IPS-18a (cell line): ENCODE results near the gene BAHD1.
A peak's percentile ranks its signal among the peaks of the same experiment; 100 is the strongest.

Experiments
- H3K27ac ChIP-seq: one replicate; pipeline ENCODE4 v1.5.1; 2013; ENCODE audit warnings: low read length
- H3K27me3 ChIP-seq: one replicate; pipeline ENCODE4 v1.6.1; 2013; ENCODE audit warnings: mild to moderate bottlenecking, low read length; ENCODE audit not compliant: control insufficient read depth, insufficient read depth
- H3K36me3 ChIP-seq: one replicate; pipeline ENCODE4 v1.6.1; 2013; ENCODE audit warnings: low read depth, low read length; ENCODE audit not compliant: control insufficient read depth
- H3K4me1 ChIP-seq: one replicate; pipeline ENCODE4 v1.6.1; 2013; ENCODE audit warnings: low read depth, low read length; ENCODE audit not compliant: control insufficient read depth
- H3K4me3 ChIP-seq: one replicate; pipeline ENCODE4 v1.5.1; 2013; ENCODE audit warnings: low read length
- H3K9ac ChIP-seq: one replicate; pipeline ENCODE4 v1.6.1; 2013; ENCODE audit warnings: mild to moderate bottlenecking, low read length, moderate library complexity
- H3K9me3 ChIP-seq: one replicate; pipeline ENCODE4 v1.6.1; 2013; ENCODE audit warnings: low read depth, low read length; ENCODE audit not compliant: control insufficient read depth

BAHD1 gene

GRCh38 chr15:40495516-40495915 lies 54.8 kb downstream of the BAHD1 start:
- Histone ChIP-seq H3K27me3 (no peaks in the 10 kb centered on the region), H3K4me3 (no peak overlapping the region), H3K27ac (no peak overlapping the region), H3K9me3 (no peaks in the 10 kb centered on the region), H3K4me1 (no peaks in the 10 kb centered on the region), H3K36me3 (no peaks in the 10 kb centered on the region), H3K9ac (no peak overlapping the region)

GRCh38 chr15:40498418-40498817 lies 57.7 kb downstream of the BAHD1 start:
- Histone ChIP-seq H3K36me3 (no peaks in the 10 kb centered on the region), H3K9me3 (no peaks in the 10 kb centered on the region), H3K4me1 (no peaks in the 10 kb centered on the region), H3K4me3 (no peak overlapping the region), H3K27ac (no peak overlapping the region), H3K27me3 (no peaks in the 10 kb centered on the region), H3K9ac (no peak overlapping the region)

- Histone ChIP-seq H3K36me3 (no peaks in the 10 kb centered on the region), H3K9me3 (no peaks in the 10 kb centered on the region), H3K9ac (no peak overlapping the region), H3K4me3 (no peak overlapping the region), H3K27ac (no peak overlapping the region), H3K4me1 (no peaks in the 10 kb centered on the region), H3K27me3 (no peaks in the 10 kb centered on the region)
Measured at GRCh38 chr15:40498891-40499290, 58.1 kb downstream of the BAHD1 start.

DNA sequence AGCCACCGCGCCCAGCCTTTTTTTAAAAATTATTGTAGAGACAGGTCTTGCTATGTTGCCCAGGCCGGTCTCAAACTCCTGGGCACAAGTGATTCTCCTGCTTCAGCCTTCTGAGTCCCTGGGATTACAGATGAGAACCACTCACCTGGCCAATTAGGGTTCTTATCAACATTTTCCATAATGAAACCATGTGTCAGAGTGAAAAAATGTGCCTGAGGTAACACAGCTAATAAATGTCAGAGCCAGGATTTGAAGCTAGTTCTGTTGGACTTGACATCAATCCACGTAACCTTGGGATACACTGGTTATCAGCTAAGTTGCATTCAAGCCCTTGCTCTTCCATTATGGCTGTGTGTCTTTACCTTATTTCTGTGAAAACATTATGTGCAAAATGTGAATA lies 59.2 kb downstream of the BAHD1 start:
- no peaks in the 10 kb centered on the region for H3K27me3 ChIP-seq
- H3K27ac ChIP-seq, result no peak overlapping the region
- H3K9me3 ChIP-seq, result no peaks in the 10 kb centered on the region
- no peak overlapping the region for H3K9ac ChIP-seq
- H3K36me3 ChIP-seq, result no peaks in the 10 kb centered on the region
- no peaks in the 10 kb centered on the region for H3K4me1 ChIP-seq
- no peak overlapping the region for H3K4me3 ChIP-seq

DNA sequence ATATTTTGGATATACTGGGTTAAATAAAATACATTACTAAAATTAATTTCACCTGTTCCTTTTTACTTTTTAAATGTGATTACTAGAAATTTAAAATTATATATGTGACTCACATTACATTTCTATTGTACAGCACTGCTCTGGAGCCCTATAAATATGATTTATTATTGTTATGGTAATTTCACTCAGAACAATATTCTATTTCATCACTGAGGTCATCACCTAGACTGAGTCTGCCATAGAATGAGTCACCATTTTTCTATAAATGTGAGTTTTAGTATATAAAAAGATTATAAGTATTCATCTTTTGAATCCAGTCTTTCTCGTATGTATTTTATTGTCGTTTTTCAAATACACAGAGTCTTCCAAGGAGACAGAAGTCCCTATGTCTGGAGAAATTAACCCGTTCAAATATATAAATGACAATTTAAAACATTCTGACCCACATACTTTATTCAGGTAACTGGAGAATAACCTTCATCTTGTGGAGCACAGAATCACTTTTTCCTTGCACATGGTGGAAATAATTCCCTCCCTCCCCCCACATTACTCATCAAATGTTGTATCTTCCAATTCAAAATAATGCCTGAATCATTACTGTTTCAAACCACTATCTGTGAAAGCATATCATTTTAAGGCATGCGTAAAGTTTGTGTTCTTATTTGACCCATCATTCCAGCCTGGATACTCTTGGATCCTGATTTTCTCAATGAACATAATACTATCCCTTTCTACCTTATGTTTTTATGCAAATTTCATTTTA lies 60.0 kb downstream of the BAHD1 start:
- Histone ChIP-seq H3K27me3 (no peaks in the 10 kb centered on the region), H3K9ac (no peak overlapping the region), H3K4me3 (no peak overlapping the region), H3K36me3 (no peaks in the 10 kb centered on the region), H3K27ac (no peak overlapping the region), H3K4me1 (no peaks in the 10 kb centered on the region), H3K9me3 (no peaks in the 10 kb centered on the region)

DNA sequence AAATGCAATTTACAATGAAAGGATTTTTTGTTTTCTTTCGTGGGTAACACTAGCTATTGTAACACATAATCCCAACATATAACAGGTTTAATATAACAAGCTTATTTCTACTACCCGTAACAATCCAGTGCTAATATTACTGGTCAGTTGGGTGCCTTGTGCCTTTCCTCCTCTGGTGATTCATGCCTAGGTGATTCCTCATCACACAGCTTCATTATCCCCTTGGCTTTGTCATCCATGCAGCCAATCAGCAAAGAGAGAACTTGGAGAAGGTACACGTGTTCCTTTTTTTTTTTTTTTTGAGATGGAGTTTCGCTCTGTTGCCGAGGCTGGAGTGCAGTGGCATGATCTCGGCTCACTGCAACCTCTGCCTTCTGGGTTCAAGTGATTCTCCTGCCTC lies 60.7 kb downstream of the BAHD1 start:
- Histone ChIP-seq H3K27me3 (peaks cover 5% of the 10 kb centered on the region), H3K27ac (no peak overlapping the region), H3K4me3 (no peak overlapping the region), H3K4me1 (no peaks in the 10 kb centered on the region), H3K9me3 (no peaks in the 10 kb centered on the region), H3K36me3 (no peaks in the 10 kb centered on the region), H3K9ac (no peak overlapping the region)

GRCh38 chr15:40506964-40507571 lies 66.3 kb downstream of the BAHD1 start:
- H3K9me3 ChIP-seq, result no peaks in the 10 kb centered on the region
- peaks cover 10% of the 10 kb centered on the region for H3K4me1 ChIP-seq
- H3K9ac ChIP-seq, result no peak overlapping the region
- H3K27ac ChIP-seq, result no peak overlapping the region
- H3K36me3 ChIP-seq, result no peaks in the 10 kb centered on the region
- H3K4me3 ChIP-seq, result peak overlapping the region; percentile 43
- H3K27me3 ChIP-seq, result peaks cover 47% of the 10 kb centered on the region

DNA sequence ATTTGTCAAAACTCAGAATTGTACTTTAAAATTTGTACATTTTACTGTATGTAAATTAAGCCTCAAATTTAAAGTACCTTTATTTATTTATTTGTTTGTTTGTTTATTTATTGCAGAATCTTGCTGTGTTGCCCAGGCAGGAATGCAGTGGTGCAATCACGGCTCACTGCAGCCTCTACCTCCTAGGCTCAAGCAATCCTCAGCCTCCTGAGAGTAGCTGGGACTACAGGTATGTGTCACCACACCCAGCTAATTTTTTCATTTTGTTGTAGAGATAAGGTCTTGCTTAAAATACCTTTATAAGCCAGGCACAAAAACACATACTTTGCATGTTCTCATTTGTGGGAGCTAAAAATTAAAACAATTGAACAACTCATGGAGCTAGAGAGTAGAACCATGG lies 67.5 kb downstream of the BAHD1 start:
- no peaks in the 10 kb centered on the region for H3K36me3 ChIP-seq
- H3K9ac ChIP-seq, result no peak overlapping the region
- H3K4me3 ChIP-seq, result no peak overlapping the region
- peaks cover 10% of the 10 kb centered on the region for H3K4me1 ChIP-seq
- peaks cover 59% of the 10 kb centered on the region for H3K27me3 ChIP-seq
- H3K27ac ChIP-seq, result no peak overlapping the region
- H3K9me3 ChIP-seq, result no peaks in the 10 kb centered on the region

- H3K4me1 ChIP-seq, result peaks cover 10% of the 10 kb centered on the region
- no peak overlapping the region for H3K27ac ChIP-seq
- no peak overlapping the region for H3K9ac ChIP-seq
- H3K9me3 ChIP-seq, result no peaks in the 10 kb centered on the region
- H3K4me3 ChIP-seq, result no peak overlapping the region
- H3K27me3 ChIP-seq, result peaks cover 61% of the 10 kb centered on the region
- no peaks in the 10 kb centered on the region for H3K36me3 ChIP-seq
Measured at GRCh38 chr15:40510201-40510600, 69.4 kb downstream of the BAHD1 start.

DNA sequence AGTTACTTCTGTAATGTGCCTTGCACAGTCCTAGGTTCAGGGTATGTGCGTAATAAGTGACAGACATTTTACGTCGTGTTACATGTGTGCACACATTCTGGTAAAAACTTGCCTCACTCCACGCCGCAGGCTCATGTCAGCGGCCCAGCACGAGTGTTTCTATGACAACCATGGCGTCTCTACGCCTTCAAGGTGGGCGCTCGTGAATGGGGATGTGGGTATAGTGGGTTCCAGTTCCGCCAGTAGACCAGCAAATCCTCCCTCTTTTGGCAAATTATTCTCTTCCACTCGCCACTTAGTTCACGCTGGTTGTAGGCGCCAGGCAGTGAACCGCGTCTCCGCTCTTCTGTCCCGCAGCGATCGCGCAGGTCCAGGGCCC lies 70.3 kb downstream of the BAHD1 start:
- no peak overlapping the region for H3K27ac ChIP-seq
- H3K9ac ChIP-seq, result peak overlapping the region; percentile 39
- no peaks in the 10 kb centered on the region for H3K36me3 ChIP-seq
- H3K9me3 ChIP-seq, result no peaks in the 10 kb centered on the region
- peaks cover 60% of the 10 kb centered on the region for H3K27me3 ChIP-seq
- peaks cover 10% of the 10 kb centered on the region for H3K4me1 ChIP-seq
- H3K4me3 ChIP-seq, result peak overlapping the region; percentile 55

DNA sequence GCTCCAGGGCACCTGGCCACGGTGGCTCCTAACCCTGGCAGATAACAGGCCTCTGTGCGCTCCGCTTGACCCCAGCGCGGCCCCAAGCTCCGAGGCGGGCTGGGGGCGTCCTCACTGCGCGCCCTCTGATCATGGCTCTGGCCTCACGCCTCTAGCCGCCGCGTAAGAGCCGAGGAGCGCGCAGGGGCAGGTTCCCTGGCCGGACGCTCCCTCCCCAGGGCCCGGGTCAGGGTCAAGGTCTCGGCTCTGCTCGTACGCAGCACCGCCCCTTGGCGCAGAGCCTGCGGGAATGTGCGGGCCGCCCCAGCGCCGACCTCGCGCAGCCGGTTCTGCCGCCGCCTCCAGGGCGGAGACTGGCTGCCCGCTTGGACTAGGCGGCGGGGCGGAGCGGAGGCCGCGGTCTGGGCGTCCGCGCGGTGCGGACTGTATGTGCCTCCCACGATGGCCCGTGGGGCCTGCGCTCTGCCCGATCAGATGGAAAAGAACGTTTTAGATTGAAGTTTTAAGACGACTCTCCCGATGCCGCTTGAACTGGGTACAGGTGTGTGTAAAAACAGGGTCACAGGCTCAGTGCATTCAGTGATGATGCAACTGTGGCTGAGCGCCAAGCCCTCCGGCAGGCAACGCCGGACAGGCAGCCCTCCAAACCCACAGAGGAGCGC lies 70.8 kb downstream of the BAHD1 start:
- Histone ChIP-seq H3K9me3 (no peaks in the 10 kb centered on the region), H3K27me3 (peaks cover 55% of the 10 kb centered on the region), H3K4me1 (peaks cover 9% of the 10 kb centered on the region), H3K9ac (peak overlapping the region; percentile 39), H3K4me3 (peak overlapping the region; percentile 55), H3K27ac (no peak overlapping the region), H3K36me3 (no peaks in the 10 kb centered on the region)
